Glutamatergic neuron (in vitro differentiated cells): ENCODE results near the gene AKIRIN2. TPM values are rescaled to one million over a fixed set of nuclear protein-coding genes. Genes with fewer than 3 reads are reported as not detected.

Experiments
- DNase-seq: peaks from one replicate; pipeline ENCODE4 v3.0.0; 2022
- H3K27ac Mint-ChIP-seq: one replicate; pipeline ENCODE4 v1.8.0; 2020; ENCODE audit warnings: mild to moderate bottlenecking, mixed read lengths, inconsistent platforms; ENCODE audit not compliant: unreplicated experiment
- H3K27me3 Mint-ChIP-seq: one replicate; pipeline ENCODE4 v1.8.0; 2020; ENCODE audit warnings: mild to moderate bottlenecking, moderate library complexity, mixed read lengths, inconsistent platforms; ENCODE audit not compliant: unreplicated experiment
- H3K36me3 Mint-ChIP-seq: one replicate; pipeline ENCODE4 v1.8.0; 2020; ENCODE audit warnings: mild to moderate bottlenecking, mixed read lengths, inconsistent platforms; ENCODE audit not compliant: unreplicated experiment
- H3K4me1 Mint-ChIP-seq: one replicate; pipeline ENCODE4 v1.8.0; 2020; ENCODE audit warnings: mild to moderate bottlenecking, low read depth, mixed read lengths, inconsistent platforms; ENCODE audit not compliant: unreplicated experiment
- H3K4me3 Mint-ChIP-seq: one replicate; pipeline ENCODE4 v1.8.0; 2020; ENCODE audit warnings: mild to moderate bottlenecking, mixed read lengths, inconsistent platforms; ENCODE audit not compliant: unreplicated experiment
- H3K9me3 Mint-ChIP-seq: one replicate; pipeline ENCODE4 v1.8.0; 2020; ENCODE audit warnings: mild to moderate bottlenecking, moderate library complexity, mixed read lengths, inconsistent platforms; ENCODE audit not compliant: unreplicated experiment
- CTCF ChIP-seq: fragments of 200-600 bp; sonication (generic); IDR thresholded peaks from one replicate; pipeline ENCODE4 v1.5.0; 2021; ENCODE audit not compliant: partially characterized antibody, unreplicated experiment
- total RNA-seq: library from RNA; stranded (reverse); fragmentation: NEBNext Ultra II Directional; extraction: Animal tissue kit (Norgen Biotek cat#: 25700); gene quantifications from one replicate; pipeline ENCODE4 v1.2.1, GENCODE V29; 2021; ENCODE audit not compliant: unreplicated experiment

The AKIRIN2 gene
- total RNA-seq, 1 donor from 2014 or later: 167 TPM

- Mint-ChIP-seq H3K4me1 (peaks cover 6% of the 10 kb centered on the region), H3K27me3 (peaks cover 4% of the 10 kb centered on the region), H3K36me3 (no peaks in the 10 kb centered on the region), H3K9me3 (peaks cover 5% of the 10 kb centered on the region), H3K27ac (no peak overlapping the region), H3K4me3 (no peak overlapping the region)
- TF ChIP-seq CTCF: no peak
- no peak for DNase-seq
Observed at GRCh38 chr6:87667032-87667431, 35.0 kb downstream of the AKIRIN2 start.

DNA sequence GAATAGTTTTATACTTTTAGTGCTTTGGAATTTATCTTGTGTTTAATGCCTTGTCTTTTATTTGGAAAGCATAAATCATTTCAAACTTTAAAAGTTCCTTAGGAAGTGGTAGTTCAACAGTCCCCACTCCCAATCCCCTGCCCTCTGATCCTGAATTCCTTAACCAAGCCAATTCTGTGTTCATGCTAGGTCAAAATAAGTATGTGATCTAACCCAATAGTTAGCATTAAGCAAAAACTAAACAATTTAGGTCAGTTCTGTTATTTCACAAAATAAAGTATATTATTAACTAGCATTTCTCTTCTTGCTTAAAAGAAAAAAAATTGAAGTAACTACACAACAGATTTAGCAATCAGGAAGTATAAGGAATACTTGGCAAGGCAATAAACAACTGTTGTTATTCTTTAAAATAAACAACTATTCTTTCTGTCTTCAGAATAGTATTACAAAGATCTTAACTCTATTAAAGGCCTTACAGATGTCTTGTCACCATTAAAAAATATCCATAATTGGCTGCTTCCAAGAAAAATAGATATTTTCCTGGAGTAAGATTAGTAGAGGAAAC, 37.0 kb downstream of the AKIRIN2 start:
- H3K4me1 Mint-ChIP-seq: peaks cover 6% of the 10 kb centered on the region
- no peaks in the 10 kb centered on the region for H3K36me3 Mint-ChIP-seq
- no peak overlapping the region for H3K27ac Mint-ChIP-seq
- DNase-seq: no peak
- no peak overlapping the region for H3K4me3 Mint-ChIP-seq
- peaks cover 2% of the 10 kb centered on the region for H3K9me3 Mint-ChIP-seq
- no peak for TF ChIP-seq CTCF
- H3K27me3 Mint-ChIP-seq: peaks cover 2% of the 10 kb centered on the region

- peaks cover 2% of the 10 kb centered on the region for H3K27me3 Mint-ChIP-seq
- H3K4me3 Mint-ChIP-seq: no peak overlapping the region
- no peaks in the 10 kb centered on the region for H3K36me3 Mint-ChIP-seq
- TF ChIP-seq CTCF: no peak
- H3K27ac Mint-ChIP-seq: peak overlapping the region; percentile 4
- no peak for DNase-seq
- no peaks in the 10 kb centered on the region for H3K9me3 Mint-ChIP-seq
- H3K4me1 Mint-ChIP-seq: peaks cover 6% of the 10 kb centered on the region
Observed at GRCh38 chr6:87663434-87663833, 38.6 kb downstream of the AKIRIN2 start.

DNA sequence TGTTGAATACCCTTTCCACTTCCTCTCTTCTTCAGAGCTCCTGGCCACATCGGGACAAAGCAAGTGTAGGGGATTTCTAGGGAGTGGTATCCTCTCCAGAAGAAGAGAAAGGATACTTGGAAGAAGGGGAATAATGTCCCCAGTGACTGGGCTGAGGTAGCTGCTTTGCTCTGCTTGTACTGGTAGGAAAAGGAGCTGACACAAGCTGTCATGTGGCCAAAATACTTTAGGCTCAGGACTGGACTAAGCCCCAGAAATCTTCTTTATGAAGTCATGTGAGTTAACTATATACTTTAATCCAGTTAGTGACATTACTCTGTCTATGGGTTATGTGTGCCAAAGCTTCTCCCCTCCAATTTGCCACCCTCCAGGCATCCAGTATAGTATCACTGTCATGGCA, 40.5 kb downstream of the AKIRIN2 start:
- H3K4me1 Mint-ChIP-seq: peaks cover 6% of the 10 kb centered on the region
- H3K27ac Mint-ChIP-seq: no peak overlapping the region
- H3K27me3 Mint-ChIP-seq: peaks cover 2% of the 10 kb centered on the region
- H3K9me3 Mint-ChIP-seq: no peaks in the 10 kb centered on the region
- TF ChIP-seq CTCF: no peak
- DNase-seq: no peak
- H3K4me3 Mint-ChIP-seq: no peak overlapping the region
- no peaks in the 10 kb centered on the region for H3K36me3 Mint-ChIP-seq

- no peak for TF ChIP-seq CTCF
- H3K4me1 Mint-ChIP-seq: peaks cover 6% of the 10 kb centered on the region
- no peaks in the 10 kb centered on the region for H3K36me3 Mint-ChIP-seq
- no peak for DNase-seq
- H3K27me3 Mint-ChIP-seq: peaks cover 2% of the 10 kb centered on the region
- no peaks in the 10 kb centered on the region for H3K9me3 Mint-ChIP-seq
- no peak overlapping the region for H3K27ac Mint-ChIP-seq
- no peak overlapping the region for H3K4me3 Mint-ChIP-seq
Observed at GRCh38 chr6:87661016-87661415, 41.0 kb downstream of the AKIRIN2 start.
